Vagina (tissue), 2 donors: Measurements from ENCODE around the gene LSM14A. TPM values are rescaled to one million over a fixed set of nuclear protein-coding genes. Genes with fewer than 3 reads are reported as not detected.

Experiments
- DNase-seq, 2 donors: peaks; one replicate each; pipeline ENCODE4 v3.0.0-alpha.2; 2017; ENCODE audit errors: extremely low spot score in 2 of 2
- H3K27ac ChIP-seq: fragments of 200-600 bp; sonication (generic); one replicate; pipeline ENCODE4 v1.5.1; 2019
- H3K27me3 ChIP-seq: fragments of 200-600 bp; sonication (generic); one replicate; pipeline ENCODE4 v1.5.1; 2019
- H3K36me3 ChIP-seq, 2 donors: fragments of 200-600 bp; sonication (generic); one replicate each; pipeline ENCODE4 v1.5.1; 2017 to 2019
- H3K4me1 ChIP-seq: fragments of 200-600 bp; sonication (generic); one replicate; pipeline ENCODE4 v1.5.1; 2019
- H3K4me3 ChIP-seq, 2 donors: fragments of 200-600 bp; sonication (generic); 1 replicate in 1 of 2; 2 replicates in 1 of 2; pipeline ENCODE4 v1.5.1; 2016 to 2019
- H3K9me3 ChIP-seq: fragments of 200-600 bp; sonication (generic); one replicate; pipeline ENCODE4 v1.5.1; 2019
- CTCF ChIP-seq, 3 experiments: fragments of 450-650 bp in 2 of 3; fragments of 200-600 bp in 1 of 3; sonication (generic) in 1 of 3; IDR thresholded peaks; one replicate each; pipeline ENCODE4 v1.5.1; 2017 to 2019; ENCODE audit warnings: antibody characterized with exemption in 3 of 3, mild to moderate bottlenecking in 2 of 3, moderate library complexity in 2 of 3
- POLR2A ChIP-seq, 2 donors: fragments of 450-650 bp; IDR thresholded peaks; one replicate each; pipeline ENCODE4 v1.6.1; 2017; ENCODE audit warnings: antibody characterized with exemption in 2 of 2, mild to moderate bottlenecking in 2 of 2, moderate library complexity in 2 of 2
- POLR2AphosphoS5 ChIP-seq, 2 donors: sonication (generic); formaldehyde crosslinking; IDR thresholded peaks; one replicate each; pipeline ENCODE4 v1.9.0; 2017; ENCODE audit warnings: antibody characterized with exemption in 2 of 2, mild to moderate bottlenecking in 2 of 2, low read depth in 1 of 2; ENCODE audit not compliant: insufficient read depth in 1 of 2
- intact Hi-C: fragments of 100-400 bp; cut with DNase I; formaldehyde crosslinking; loops from one replicate; pipeline ENCODE4 v1.15.1; 2023
- total RNA-seq: library from RNA; depleted of rRNA; stranded (reverse); fragments of >200 nt; gene quantifications from one replicate; pipeline ENCODE4 v1.2.3, GENCODE V29; 2016

LSM14A gene
- total RNA-seq: 179 TPM

GRCh38 chr19:34171877-34172660 lies at the start of gene LSM14A:
LSM14A (plus strand) TSS chr19:34172504; CDS start chr19:34172643, 139 bp downstream.
- peak in 1 of 2 donors; percentile 90 for DNase-seq
- H3K27ac ChIP-seq: peak within 1 kb of the TSS; percentile 99
- H3K36me3 ChIP-seq: no peaks in the 10 kb centered on the region
- no peaks in the 10 kb centered on the region for H3K9me3 ChIP-seq
- no peaks in the 10 kb centered on the region for H3K27me3 ChIP-seq
- peaks cover 46% of the 10 kb centered on the region for H3K4me1 ChIP-seq
- peak in 1 of 2 donors; percentile 84 for TF ChIP-seq POLR2A (IDR thresholded peaks at IDR 0.05)
- peak in 1 of 2 donors; percentile 81 for TF ChIP-seq POLR2AphosphoS5 (IDR thresholded peaks at IDR 0.05; ENCODE audit: insufficient read depth in 1 of 2, low read depth in 1 of 2)
- no peak for TF ChIP-seq CTCF (IDR thresholded peaks at IDR 0.05)
- peak within 1 kb of the TSS; percentile 94 to 95 for H3K4me3 ChIP-seq
- intact Hi-C loops: no loop called here

- Histone ChIP-seq H3K4me3 (no peak overlapping the region), H3K27me3 (no peaks in the 10 kb centered on the region), H3K36me3 (no peaks in the 10 kb centered on the region), H3K9me3 (no peaks in the 10 kb centered on the region), H3K4me1 (no peaks in the 10 kb centered on the region), H3K27ac (no peak overlapping the region)
- intact Hi-C loops: no loop called here
- no peak for TF ChIP-seq POLR2A (IDR thresholded peaks at IDR 0.05)
- no peak for DNase-seq
These were observed 47.5 kb upstream of the LSM14A start for GRCh38 chr19:34124828-34125227.

- Histone ChIP-seq H3K4me3 (no peak overlapping the region), H3K27me3 (no peaks in the 10 kb centered on the region), H3K4me1 (no peaks in the 10 kb centered on the region), H3K27ac (no peak overlapping the region), H3K36me3 (no peaks in the 10 kb centered on the region), H3K9me3 (no peaks in the 10 kb centered on the region)
- intact Hi-C loops: no loop called here
- no peak for DNase-seq
- TF ChIP-seq POLR2AphosphoS5 (IDR thresholded peaks at IDR 0.05; ENCODE audit: insufficient read depth in 1 of 2, low read depth in 1 of 2) (no peak), POLR2A (IDR thresholded peaks at IDR 0.05) (no peak), CTCF (IDR thresholded peaks at IDR 0.05) (no peak)
These were observed 45.3 kb upstream of the LSM14A start for GRCh38 chr19:34126966-34127365.

GRCh38 chr19:34127684-34128189 lies 44.6 kb upstream of the LSM14A start:
- DNase-seq: no peak
- Histone ChIP-seq H3K9me3 (no peaks in the 10 kb centered on the region), H3K36me3 (no peaks in the 10 kb centered on the region), H3K4me1 (no peaks in the 10 kb centered on the region), H3K27me3 (no peaks in the 10 kb centered on the region), H3K4me3 (no peak overlapping the region), H3K27ac (no peak overlapping the region)
- intact Hi-C loops: no loop called here
- TF ChIP-seq CTCF (IDR thresholded peaks at IDR 0.05): no peak
- TF ChIP-seq POLR2AphosphoS5 (IDR thresholded peaks at IDR 0.05; ENCODE audit: insufficient read depth in 1 of 2, low read depth in 1 of 2): no peak
- TF ChIP-seq POLR2A (IDR thresholded peaks at IDR 0.05): no peak

GRCh38 chr19:34128558-34129250 lies 43.6 kb upstream of the LSM14A start:
- H3K4me1 ChIP-seq: peaks cover 2% of the 10 kb centered on the region
- intact Hi-C loops: no loop called here
- no peaks in the 10 kb centered on the region for H3K36me3 ChIP-seq
- H3K4me3 ChIP-seq: no peak overlapping the region
- no peak for TF ChIP-seq CTCF (IDR thresholded peaks at IDR 0.05)
- no peak for TF ChIP-seq POLR2A (IDR thresholded peaks at IDR 0.05)
- TF ChIP-seq POLR2AphosphoS5 (IDR thresholded peaks at IDR 0.05; ENCODE audit: insufficient read depth in 1 of 2, low read depth in 1 of 2): no peak
- H3K9me3 ChIP-seq: no peaks in the 10 kb centered on the region
- no peak overlapping the region for H3K27ac ChIP-seq
- no peak for DNase-seq
- no peaks in the 10 kb centered on the region for H3K27me3 ChIP-seq
